HG02610 (cell line): ENCODE results near the gene ETF1.

Experiments used
- ATAC-seq: cut with Tn5 transposase; IDR thresholded peaks from one replicate; pipeline ENCODE4 v1.9.1; 2021; ENCODE audit warnings: mild to moderate bottlenecking, moderate library complexity; ENCODE audit not compliant: unreplicated experiment

The ETF1 gene

DNA sequence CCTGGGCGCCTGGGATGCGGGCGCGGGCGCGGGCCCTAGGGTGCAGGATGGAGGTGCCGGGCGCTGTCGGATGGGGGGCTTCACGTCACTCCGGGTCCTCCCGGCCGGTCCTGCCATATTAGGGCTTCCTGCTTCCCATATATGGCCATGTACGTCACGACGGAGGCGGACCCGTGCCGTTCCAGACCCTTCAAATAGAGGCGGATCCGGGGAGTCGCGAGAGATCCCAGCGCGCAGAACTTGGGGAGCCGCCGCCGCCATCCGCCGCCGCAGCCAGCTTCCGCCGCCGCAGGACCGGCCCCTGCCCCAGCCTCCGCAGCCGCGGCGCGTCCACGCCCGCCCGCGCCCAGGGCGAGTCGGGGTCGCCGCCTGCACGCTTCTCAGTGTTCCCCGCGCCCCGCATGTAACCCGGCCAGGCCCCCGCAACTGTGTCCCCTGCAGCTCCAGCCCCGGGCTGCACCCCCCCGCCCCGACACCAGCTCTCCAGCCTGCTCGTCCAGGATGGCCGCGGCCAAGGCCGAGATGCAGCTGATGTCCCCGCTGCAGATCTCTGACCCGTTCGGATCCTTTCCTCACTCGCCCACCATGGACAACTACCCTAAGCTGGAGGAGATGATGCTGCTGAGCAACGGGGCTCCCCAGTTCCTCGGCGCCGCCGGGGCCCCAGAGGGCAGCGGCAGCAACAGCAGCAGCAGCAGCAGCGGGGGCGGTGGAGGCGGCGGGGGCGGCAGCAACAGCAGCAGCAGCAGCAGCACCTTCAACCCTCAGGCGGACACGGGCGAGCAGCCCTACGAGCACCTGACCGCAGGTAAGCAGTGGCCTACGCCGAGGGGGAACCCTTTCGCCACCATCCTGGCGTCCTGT lies 77.5 kb downstream of the ETF1 start, which contains the start of gene EGR1:
Gene EGR1, plus strand, starts transcription at position 219 of the 864 bp plus-strand sequence. Its CDS starts 283 bp downstream, at position 502.
- ATAC-seq, result peak; percentile 52

DNA sequence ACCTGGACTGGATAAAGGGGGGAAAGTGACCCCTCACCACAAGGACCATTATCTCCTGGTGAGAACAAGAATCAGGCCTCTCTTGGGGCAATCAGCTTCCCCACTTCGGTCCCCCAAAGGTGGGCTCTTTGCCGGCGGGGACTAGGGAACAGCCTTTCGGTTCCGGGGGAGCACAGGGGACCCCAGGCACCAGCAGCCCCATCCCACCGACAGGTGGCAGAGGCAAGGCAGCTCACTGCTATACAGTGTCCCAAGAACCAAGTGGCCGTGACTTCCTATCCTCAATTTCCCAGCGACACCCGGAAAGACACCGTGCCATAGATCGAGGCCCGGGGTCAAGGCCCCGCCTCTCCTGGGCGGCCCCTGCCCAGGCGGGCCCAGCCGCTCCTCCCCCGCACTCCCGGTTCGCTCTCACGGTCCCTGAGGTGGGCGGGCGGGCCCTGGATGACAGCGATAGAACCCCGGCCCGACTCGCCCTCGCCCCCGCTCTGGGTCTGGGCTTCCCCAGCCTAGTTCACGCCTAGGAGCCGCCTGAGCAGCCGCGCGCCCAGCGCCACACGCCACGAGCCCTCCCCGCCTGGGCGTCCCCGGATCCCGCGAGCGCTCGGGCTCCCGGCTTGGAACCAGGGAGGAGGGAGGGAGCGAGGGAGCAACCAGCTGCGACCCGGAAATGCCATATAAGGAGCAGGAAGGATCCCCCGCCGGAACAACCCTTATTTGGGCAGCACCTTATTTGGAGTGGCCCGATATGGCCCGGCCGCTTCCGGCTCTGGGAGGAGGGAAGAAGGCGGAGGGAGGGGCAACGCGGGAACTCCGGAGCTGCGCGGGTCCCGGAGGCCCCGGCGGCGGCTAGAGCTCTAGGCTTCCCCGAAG lies 78.4 kb downstream of the ETF1 start:
- peak; percentile 79 for ATAC-seq

DNA sequence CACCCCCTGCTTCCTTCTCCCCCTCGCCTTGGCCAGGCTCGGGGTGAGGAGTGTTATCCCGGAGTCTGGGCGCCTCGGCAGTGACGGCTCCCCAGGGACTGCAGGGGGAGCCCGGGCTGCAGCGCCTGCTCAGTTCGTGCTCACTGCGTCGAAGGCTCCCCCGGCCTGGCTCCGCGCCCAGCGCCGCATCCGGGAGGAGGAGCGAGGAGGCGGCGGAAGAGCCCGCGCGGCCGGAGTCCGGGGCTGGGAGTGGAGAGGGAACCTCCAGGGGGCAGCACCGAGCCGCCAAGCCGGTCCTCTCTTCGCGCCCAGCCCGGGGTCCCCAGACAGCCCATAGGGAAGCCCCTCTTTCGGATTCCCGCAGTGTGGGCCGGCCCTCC lies 79.0 kb downstream of the ETF1 start:
- ATAC-seq, result peak; percentile 50

DNA sequence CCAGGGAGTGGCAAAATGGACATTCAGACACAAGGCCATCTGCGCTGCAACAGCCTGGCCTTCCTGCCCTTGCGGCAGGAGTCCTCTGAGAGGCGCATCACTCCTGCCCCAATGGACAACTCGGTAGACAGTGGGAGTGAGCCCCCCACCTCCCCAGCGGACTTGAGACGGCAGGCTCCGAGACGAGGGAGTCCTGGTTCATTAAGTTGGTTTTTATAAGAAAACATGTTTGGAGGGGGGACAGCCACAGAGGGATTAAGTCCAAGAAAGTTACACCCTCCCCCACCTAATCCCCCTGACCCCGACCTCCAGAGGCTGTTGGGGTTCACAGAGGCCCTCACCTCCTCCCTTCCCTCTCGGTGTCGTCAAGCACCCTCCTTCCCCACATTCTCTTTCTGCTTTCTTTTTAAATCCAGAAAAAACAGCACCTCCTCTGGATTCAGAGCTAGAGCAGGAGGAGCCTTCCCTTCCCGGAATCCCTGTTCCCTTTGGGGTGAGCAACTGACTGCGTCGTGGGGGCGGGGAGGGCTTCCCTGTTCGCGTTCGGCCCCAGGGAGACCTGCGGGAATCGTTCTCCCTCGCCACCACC lies 79.5 kb downstream of the ETF1 start:
- ATAC-seq, result no peak

DNA sequence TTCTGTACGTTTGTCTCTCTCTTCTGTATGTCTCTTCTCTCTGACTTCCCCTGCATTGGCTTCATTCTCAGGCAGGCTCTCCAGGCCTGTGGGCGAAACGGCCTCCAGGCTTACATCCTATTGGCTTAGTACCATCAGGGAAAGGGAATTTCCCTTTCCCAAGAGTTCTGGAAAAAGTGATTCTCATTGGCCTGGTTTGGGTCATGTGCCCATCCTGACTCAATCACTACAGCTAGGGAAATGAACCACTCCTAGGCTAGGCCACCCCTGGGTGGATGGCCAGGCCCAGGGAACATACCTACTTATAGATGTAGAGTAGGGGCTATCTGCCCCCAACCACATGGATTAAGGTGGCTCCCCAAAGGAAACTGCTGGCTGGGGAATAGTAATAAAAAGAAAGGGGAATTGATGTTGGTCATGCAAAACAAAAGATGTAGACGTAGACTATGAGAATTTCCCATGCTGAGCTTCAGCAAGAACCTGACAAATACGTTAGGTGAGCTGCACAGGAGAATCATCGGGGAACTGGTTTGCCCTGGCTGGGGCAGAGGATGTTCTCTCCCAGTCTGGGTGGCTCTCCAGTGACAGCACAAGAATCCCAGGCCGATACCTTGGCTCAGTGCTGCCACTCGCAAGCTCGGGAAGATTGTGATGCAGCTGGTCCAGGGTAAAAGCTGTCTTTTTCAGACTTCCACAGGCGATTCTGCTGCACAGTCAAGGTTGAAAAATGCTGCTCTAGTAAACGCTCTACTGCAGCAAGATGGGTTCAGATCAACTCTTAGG lies 81.5 kb downstream of the ETF1 start:
- ATAC-seq, result no peak

DNA sequence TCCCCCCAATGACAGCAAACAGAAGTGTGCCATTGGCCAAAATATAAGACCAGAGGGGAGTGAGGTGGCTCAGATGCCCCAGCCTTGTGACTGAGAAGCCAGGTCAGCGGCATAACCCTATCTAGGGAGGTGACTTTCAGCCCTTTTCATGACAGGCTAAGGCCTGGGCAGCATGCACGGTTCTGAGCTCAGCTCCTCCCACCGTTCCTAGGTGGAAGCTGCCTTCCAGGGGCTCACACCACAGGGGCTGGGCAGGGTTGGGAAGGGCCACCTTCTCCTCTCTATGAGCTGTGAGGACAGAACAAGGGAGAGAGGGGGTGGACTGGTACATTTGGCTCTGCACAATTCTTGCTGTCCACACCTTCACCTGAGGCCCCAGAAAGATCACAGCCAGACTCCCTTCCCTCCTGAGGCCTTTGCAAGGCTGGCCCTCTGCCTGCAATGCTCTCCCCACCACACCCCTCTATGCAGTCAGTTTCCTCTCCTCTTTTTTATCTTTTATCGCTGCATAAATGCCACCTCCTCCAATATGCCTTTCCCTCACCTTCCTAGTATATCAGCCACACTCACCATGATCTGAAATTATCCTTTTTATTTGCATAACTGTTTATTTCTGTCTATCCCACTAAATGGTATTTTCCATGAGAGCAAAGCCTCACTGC lies 82.9 kb downstream of the ETF1 start:
- ATAC-seq, result no peak

DNA sequence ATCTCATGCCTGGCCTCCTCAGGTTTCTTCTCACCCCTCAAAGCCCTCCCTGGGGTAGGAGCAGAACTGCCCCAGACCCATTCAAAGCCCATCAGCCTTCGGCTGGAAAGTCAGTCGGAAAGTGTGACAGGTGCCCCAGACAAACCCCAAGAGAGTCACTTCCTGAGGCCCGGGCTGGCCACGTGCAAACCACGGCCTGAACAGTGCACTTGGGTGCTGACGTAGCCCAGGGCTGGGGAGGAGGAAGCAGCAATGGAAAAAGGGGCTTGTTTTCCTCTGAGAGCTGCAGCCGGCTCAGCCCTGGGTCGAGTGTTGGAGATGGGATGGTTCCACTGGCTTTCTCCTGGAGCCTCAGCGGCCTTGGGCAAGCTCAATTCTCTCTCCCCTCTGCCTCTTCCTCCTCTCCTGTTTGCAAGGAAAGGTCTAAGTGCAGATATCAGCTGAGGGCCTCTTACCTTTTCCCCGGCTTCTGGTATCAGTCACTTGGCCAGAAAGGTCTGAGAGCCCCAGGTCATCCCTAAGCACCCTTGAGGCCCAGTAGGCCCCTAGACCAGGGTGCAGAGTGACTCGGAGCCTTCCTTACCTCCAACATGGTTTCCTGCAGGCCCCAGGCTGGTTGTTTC lies 83.6 kb downstream of the ETF1 start:
- no peak for ATAC-seq

DNA sequence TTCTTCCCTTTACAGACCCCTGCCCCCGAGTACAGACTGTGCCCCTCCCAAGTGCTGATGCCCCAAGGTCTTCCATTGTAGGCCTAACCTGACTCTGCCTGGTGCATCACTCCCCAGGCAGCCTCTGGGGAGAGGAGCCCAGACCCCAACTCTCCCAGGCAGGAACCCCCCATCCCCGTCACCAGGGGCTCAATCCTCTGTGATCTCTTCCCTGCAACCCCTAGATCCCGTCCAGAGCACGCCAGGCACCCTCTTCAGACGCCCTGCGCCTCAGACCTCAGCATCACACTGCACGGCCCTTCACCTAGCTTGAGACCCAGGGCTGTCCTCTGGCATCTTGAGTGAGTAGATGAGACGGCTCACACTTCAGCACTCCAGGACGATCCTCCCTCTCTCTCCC lies 84.2 kb downstream of the ETF1 start:
- no peak for ATAC-seq

DNA sequence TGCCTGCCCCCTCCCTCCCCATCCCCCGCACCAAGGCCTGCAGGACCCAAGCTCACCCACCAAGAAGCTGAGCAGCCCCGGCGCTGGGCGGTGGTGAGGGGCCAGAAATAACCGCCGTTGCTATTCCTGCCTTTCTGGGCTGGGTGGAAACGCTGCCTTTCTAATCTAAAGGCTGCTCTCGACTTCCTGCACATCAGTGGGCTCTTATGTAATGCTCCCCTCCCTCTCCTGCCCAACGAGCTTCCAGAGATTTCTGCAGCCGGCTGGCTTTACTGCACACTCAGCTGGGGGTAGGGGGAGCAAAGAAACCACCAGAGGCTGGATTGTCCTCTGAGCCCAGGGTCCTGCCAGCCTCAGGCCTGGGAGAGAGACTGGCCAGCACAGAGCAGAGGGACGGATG lies 84.7 kb downstream of the ETF1 start:
- no peak for ATAC-seq

DNA sequence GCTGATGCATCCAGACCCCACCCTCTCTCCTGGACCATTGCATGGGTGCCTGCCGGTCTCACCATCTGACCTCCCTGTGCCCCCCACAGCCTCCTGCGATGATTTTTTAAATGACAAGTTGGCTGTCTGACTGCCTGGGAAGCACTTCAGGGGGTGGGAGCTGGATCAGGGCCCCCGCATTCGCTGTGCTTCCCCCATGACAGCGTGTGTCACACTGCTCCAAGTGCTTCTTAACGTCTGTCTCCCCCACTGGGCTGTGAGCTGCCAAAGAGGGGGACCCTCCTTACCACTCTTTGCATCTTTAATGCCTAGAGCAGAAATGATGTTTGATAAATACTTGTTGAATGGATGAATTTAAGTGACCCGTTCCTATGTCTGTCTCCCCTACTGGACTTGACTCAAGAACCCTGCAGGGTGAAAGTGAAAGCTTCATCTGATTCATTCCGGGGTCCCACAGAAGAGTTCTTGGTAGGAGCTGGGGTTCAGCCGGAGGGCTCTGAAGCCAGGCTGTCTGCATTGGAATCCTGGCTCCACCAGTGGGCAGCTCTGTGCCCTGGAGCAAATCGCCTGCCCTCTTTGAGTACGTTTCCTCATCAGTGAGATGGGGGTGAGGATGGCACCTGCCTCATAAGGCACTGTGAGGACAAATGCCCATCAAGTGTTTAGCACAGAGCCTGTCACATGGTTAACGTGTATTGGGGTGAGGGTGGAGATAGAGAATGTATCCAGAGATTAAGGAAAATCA lies 85.3 kb downstream of the ETF1 start:
- ATAC-seq, result no peak
